ENCODE results near the gene KRTAP9-2. TPM values are rescaled to one million over a fixed set of nuclear protein-coding genes. Genes with fewer than 3 reads are reported as not detected.

KRTAP9-2 gene, protein sequence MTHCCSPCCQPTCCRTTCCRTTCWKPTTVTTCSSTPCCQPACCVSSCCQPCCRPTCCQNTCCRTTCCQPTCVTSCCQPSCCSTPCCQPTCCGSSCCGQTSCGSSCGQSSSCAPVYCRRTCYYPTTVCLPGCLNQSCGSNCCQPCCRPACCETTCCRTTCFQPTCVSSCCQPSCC
- total RNA-seq = not detected in 2 replicates

DNA sequence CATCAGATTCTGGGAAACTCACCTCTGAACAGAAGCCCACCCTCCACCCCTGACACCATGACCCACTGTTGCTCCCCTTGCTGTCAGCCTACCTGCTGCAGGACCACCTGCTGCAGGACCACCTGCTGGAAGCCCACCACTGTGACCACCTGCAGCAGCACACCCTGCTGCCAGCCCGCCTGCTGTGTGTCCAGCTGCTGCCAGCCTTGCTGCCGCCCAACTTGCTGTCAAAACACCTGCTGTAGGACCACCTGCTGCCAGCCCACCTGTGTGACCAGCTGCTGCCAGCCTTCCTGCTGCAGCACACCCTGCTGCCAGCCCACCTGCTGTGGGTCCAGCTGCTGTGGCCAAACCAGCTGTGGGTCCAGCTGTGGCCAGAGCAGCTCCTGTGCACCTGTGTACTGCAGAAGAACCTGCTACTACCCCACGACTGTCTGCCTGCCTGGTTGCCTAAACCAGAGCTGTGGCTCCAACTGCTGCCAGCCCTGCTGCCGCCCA lies at the start of gene KRTAP9-2:
TSS of gene KRTAP9-2 (plus strand) at position 51 of the 498 bp plus-strand sequence. CDS start at position 58, 7 bp downstream.

DNA sequence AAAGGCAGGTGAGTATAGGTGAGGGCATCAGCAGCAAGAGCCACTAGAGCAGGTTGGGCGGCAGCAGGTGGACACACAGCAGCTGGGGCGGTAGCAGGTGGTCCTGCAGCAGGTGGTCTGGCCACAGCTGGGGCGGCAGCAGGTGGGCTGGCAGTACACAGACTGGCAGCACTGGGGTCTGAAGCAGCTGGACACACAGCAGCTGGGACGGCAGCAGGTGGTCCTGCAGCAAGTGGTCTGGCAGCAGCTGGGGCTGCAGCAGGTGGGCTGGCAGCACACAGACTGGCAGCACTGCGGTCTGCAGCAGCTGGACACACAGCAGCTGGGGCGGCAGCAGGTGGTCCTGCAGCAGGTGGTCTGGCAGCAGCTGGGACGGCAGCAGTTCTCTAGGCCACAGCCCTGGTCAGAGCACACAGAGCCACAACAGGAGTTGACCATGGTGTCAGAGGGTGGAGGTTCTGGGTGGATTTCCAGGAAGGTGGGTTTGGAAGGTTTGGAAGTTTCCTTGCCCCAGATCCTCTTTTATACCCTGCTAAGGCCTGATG lies 48.6 kb upstream of the KRTAP9-2 start, which contains the start of gene KRTAP4-2:
TSS of gene KRTAP4-2 (minus strand) at position 495 of the 545 bp plus-strand sequence. CDS start at position 438, 57 bp downstream.

DNA sequence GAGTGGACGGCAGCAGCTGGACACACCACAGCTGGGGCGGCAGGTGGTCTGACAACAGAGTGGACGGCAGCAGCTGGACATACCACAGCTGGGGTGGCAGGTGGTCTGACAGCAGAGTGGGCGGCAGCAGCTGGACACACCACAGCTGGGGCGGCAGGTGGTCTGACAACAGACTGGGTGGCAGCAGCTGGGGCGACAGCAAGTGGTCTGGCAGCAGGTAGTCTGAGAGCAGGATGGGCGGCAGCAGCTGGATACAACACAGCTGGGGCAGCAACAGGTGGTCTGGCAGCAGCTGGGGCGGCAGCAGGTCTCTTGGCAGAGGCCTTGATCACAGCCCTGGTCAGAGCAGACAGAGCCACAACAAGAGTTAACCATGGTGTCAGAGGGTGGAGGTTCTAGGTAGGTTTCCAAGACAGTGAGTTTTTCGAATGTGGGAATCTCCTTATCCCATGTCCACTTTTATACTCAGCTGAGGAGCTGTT lies 41.9 kb upstream of the KRTAP9-2 start, which contains the start of gene KRTAP4-1:
TSS of gene KRTAP4-1 (minus strand) at position 432 of the 482 bp plus-strand sequence. CDS start at position 375, 57 bp downstream.

GRCh38 chr17:41189837-41190318 lies 36.6 kb upstream of the KRTAP9-2 start, which contains the start of gene KRTAP9-1:
KRTAP9-1 (plus strand) TSS chr17:41189887; CDS start chr17:41189887, 0 bp downstream.

DNA sequence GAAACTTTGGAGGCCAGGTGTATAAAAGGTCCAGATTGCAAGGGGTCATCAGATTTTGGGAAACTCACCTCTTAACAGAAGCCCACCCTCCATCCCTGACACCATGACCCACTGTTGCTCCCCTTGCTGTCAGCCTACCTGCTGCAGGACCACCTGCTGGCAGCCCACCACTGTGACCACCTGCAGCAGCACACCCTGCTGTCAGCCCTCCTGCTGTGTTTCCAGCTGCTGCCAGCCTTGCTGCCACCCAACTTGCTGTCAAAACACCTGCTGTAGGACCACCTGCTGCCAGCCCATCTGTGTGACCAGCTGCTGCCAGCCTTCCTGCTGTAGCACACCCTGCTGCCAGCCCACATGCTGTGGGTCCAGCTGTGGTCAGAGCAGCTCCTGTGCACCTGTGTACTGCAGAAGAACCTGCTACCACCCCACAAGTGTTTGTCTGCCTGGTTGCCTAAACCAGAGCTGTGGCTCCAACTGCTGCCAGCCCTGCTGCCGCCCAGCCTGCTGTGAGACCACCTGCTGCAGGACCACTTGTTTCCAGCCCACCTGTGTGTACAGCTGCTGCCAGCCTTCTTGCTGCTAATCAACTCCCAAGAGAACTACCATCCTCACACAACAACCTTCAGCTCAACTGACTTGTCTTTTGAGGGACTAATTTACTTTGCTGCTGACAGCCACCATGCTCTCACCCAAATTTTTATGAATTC lies 6.1 kb downstream of the KRTAP9-2 start, which contains the start of gene KRTAP9-3:
TSS of gene KRTAP9-3 (plus strand) at position 51 of the 707 bp plus-strand sequence. CDS start at position 104, 53 bp downstream.

GRCh38 chr17:41237949-41238437 lies 11.5 kb downstream of the KRTAP9-2 start, which contains the start of gene KRTAP9-8:
KRTAP9-8 (plus strand) TSS chr17:41237999; CDS start chr17:41238052, 53 bp downstream.

GRCh38 chr17:41249637-41250240 lies 23.3 kb downstream of the KRTAP9-2 start, which contains the start of gene KRTAP9-4:
KRTAP9-4 (plus strand) TSS chr17:41249687; CDS start chr17:41249721, 34 bp downstream.

GRCh38 chr17:41255381-41256290 lies 29.2 kb downstream of the KRTAP9-2 start, which contains the start of gene KRTAP9-9:
KRTAP9-9 (plus strand) TSS chr17:41255384.

GRCh38 chr17:41265078-41265477 lies 38.6 kb downstream of the KRTAP9-2 start, which contains the start of gene KRTAP9-6:
KRTAP9-6 (plus strand) TSS chr17:41265378; CDS start chr17:41265378, 0 bp downstream.

DNA sequence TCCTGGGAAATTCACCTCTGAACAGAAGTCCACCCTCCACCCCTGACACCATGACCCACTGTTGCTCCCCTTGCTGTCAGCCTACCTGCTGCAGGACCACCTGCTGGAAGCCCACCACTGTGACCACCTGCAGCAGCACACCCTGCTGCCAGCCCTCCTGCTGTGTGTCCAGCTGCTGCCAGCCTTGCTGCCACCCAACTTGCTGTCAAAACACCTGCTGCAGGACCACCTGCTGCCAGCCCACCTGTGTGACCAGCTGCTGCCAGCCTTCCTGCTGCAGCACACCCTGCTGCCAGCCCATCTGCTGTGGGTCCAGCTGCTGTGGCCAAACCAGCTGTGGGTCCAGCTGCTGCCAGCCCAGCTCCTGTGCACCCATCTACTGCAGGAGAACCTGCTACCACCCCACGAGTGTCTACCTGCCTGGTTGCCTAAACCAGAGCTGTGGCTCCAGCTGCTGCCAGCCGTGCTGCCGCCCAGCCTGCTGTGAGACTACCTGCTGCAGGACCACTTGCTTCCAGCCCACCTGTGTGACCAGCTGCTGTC lies 49.3 kb downstream of the KRTAP9-2 start, which contains the start of gene KRTAP9-7:
TSS of gene KRTAP9-7 (plus strand) at position 51 of the 543 bp plus-strand sequence. CDS start at position 51, 0 bp downstream.

Other genes with a start within 250 kb of the KRTAP9-2 start
- not detected in 2 replicates for gene KRT40, start 242.3 kb upstream of the KRTAP9-2 start, total RNA-seq
- gene KRTAP3-3, start 232.5 kb upstream of the KRTAP9-2 start, total RNA-seq = not detected in 2 replicates
- gene KRTAP3-2, start 226.7 kb upstream of the KRTAP9-2 start, total RNA-seq = not detected in 2 replicates
- not detected in 2 replicates for gene KRTAP3-1, start 217.5 kb upstream of the KRTAP9-2 start, total RNA-seq
- 0.50 and 0.59 TPM in 2 replicates for gene KRTAP1-5, start 199.4 kb upstream of the KRTAP9-2 start, total RNA-seq
- not detected in 2 replicates for gene KRTAP1-4, start 196.5 kb upstream of the KRTAP9-2 start, total RNA-seq
- not detected in 2 replicates for gene KRTAP1-3, start 191.8 kb upstream of the KRTAP9-2 start, total RNA-seq
- not detected in 2 replicates for gene KRTAP1-1, start 185.2 kb upstream of the KRTAP9-2 start, total RNA-seq
- not detected in 2 replicates for gene KRTAP2-1, start 179.3 kb upstream of the KRTAP9-2 start, total RNA-seq
- gene KRTAP2-2, start 171.4 kb upstream of the KRTAP9-2 start, total RNA-seq = not detected in 2 replicates
- not detected in 2 replicates for gene KRTAP2-3, start 166.5 kb upstream of the KRTAP9-2 start, total RNA-seq
- gene KRTAP2-4, start 160.8 kb upstream of the KRTAP9-2 start, total RNA-seq = not detected in 2 replicates
- gene KRTAP4-7, start 142.5 kb upstream of the KRTAP9-2 start, total RNA-seq = not detected in 2 replicates
- gene KRTAP4-8, start 128.5 kb upstream of the KRTAP9-2 start, total RNA-seq = not detected in 2 replicates
- gene KRTAP4-16, start 124.4 kb upstream of the KRTAP9-2 start, total RNA-seq = not detected in 2 replicates
- gene KRTAP4-9, start 121.3 kb upstream of the KRTAP9-2 start, total RNA-seq = not detected in 2 replicates
- gene KRTAP4-11, start 108.3 kb upstream of the KRTAP9-2 start, total RNA-seq = not detected in 2 replicates
- gene KRTAP4-12, start 102.5 kb upstream of the KRTAP9-2 start, total RNA-seq = not detected in 2 replicates
- gene KRTAP4-6, start 86.1 kb upstream of the KRTAP9-2 start, total RNA-seq = not detected in 2 replicates
- not detected in 2 replicates for gene KRTAP4-5, start 76.8 kb upstream of the KRTAP9-2 start, total RNA-seq
- not detected in 2 replicates for gene KRTAP4-4, start 65.9 kb upstream of the KRTAP9-2 start, total RNA-seq
- gene KRTAP4-3, start 58.4 kb upstream of the KRTAP9-2 start, total RNA-seq = not detected in 2 replicates
- not detected in 2 replicates for gene KRTAP4-2, start 48.4 kb upstream of the KRTAP9-2 start, total RNA-seq
- gene KRTAP4-1, start 41.7 kb upstream of the KRTAP9-2 start, total RNA-seq = not detected in 2 replicates
- not detected in 2 replicates for gene KRTAP9-1, start 36.8 kb upstream of the KRTAP9-2 start, total RNA-seq
- not detected in 2 replicates for gene KRTAP9-3, start 5.8 kb downstream of the KRTAP9-2 start, total RNA-seq
- not detected in 2 replicates for gene KRTAP9-8, start 11.4 kb downstream of the KRTAP9-2 start, total RNA-seq
- not detected in 2 replicates for gene KRTAP9-4, start 23.0 kb downstream of the KRTAP9-2 start, total RNA-seq
- not detected in 2 replicates for gene KRTAP9-9, start 28.7 kb downstream of the KRTAP9-2 start, total RNA-seq
- not detected in 2 replicates for gene KRTAP9-6, start 38.7 kb downstream of the KRTAP9-2 start, total RNA-seq
- not detected in 2 replicates for gene KRTAP9-7, start 49.0 kb downstream of the KRTAP9-2 start, total RNA-seq
- gene KRTAP29-1, start 76.2 kb downstream of the KRTAP9-2 start, total RNA-seq = not detected in 2 replicates
- gene KRTAP16-1, start 82.7 kb downstream of the KRTAP9-2 start, total RNA-seq = not detected in 2 replicates
- gene KRTAP17-1, start 89.1 kb downstream of the KRTAP9-2 start, total RNA-seq = not detected in 2 replicates
- not detected in 2 replicates for gene KRT33A, start 124.2 kb downstream of the KRTAP9-2 start, total RNA-seq
- not detected in 2 replicates for gene KRT33B, start 143.2 kb downstream of the KRTAP9-2 start, total RNA-seq
- gene KRT34, start 155.7 kb downstream of the KRTAP9-2 start, total RNA-seq = 0.89 and 1.0 TPM in 2 replicates
- not detected in 2 replicates for gene KRT31, start 171.0 kb downstream of the KRTAP9-2 start, total RNA-seq
- gene KRT37, start 197.9 kb downstream of the KRTAP9-2 start, total RNA-seq = not detected in 2 replicates
- gene KRT38, start 214.3 kb downstream of the KRTAP9-2 start, total RNA-seq = not detected in 2 replicates
- not detected in 2 replicates for gene KRT32, start 240.7 kb downstream of the KRTAP9-2 start, total RNA-seq

Data from bronchus fibroblast of lung (primary cell).